ENCODE data around the gene POMC. TPM values are rescaled to one million over a fixed set of nuclear protein-coding genes. Genes with fewer than 3 reads are reported as not detected.
"Not testable (repeated sequence)": the region's sequence is repeated elsewhere in the genome, so short reads cannot be mapped to it uniquely, and the experiment has no call there.

Gene POMC
- total and polyA plus RNA-seq, 2 of the 13 experiments (the other 11 are each of a cell fraction or from before 2014, with no cell fraction given) = not detected

- ATAC-seq (no peak), FAIRE-seq (no peak)
- POLR2A ChIA-PET = no interaction called here
Measured at GRCh38 chr2:25164561-25164960, 3.8 kb downstream of the POMC start.

GRCh38 chr2:25162061-25162460, 6.3 kb downstream of the POMC start:
- H3K36me3 ChIP-seq (replicated peaks in 1 of 2; ENCODE audit: control insufficient read depth in 1 of 2, insufficient read depth in 2 of 2, low read length in 2 of 2); DNase-seq (ENCODE audit: low spot score); BruUV-seq (replicated peaks); H3K4me3 ChIP-seq (replicated peaks in 1 of 3; ENCODE audit: insufficient read depth in 1 of 3, low read depth in 2 of 3, low read length in 3 of 3); H3K9me3 ChIP-seq (ENCODE audit: low read length); CTCF ChIA-PET (ENCODE audit: low intra/inter-chr PET ratio, low total read pairs); H3K27ac ChIP-seq (ENCODE audit: extremely low read length, insufficient read depth, low read length); FAIRE-seq; intact Hi-C loops (cut with micrococcal nuclease; ENCODE audit: unreplicated experiment); in situ Hi-C loops (cut with HindIII; ENCODE audit: extremely low pct_ligation_motif_present, low pct_unique_long_range_greater_than_20kb); H3K4me1 ChIP-seq (ENCODE audit: insufficient read depth, low read length); H2AFZ ChIP-seq (ENCODE audit: low read length); ATAC-seq; H3K9ac ChIP-seq (ENCODE audit: insufficient read depth, low read depth, low read length); H3K79me2 ChIP-seq (ENCODE audit: insufficient read depth, low read length); H4K20me1 ChIP-seq (ENCODE audit: insufficient read depth, low read length); H3K4me2 ChIP-seq (ENCODE audit: low read depth, low read length); POLR2A ChIA-PET: not testable (repeated sequence)
- WGBS (ENCODE audit: low lambda C conversion rate) = 64% methylated on average over 7 of the region's 7 CpGs
- H3K27me3 ChIP-seq (ENCODE audit: control insufficient read depth in 1 of 2, insufficient read depth in 2 of 2, low read length in 2 of 2) = peaks cover 6 to 41% of the 10 kb centered on the region in 2 experiments; a peak in 3 of 5 replicates

More at GRCh38 chr2:25164561-25164960, 3.8 kb downstream of the POMC start:
- WGBS (ENCODE audit: low lambda C conversion rate) = 8% methylated on average over 8 of the region's 8 CpGs
- Histone ChIP-seq H3K79me2 (ENCODE audit: insufficient read depth, low read length) (no peaks in the 10 kb centered on the region), H3K4me3 (replicated peaks in 1 of 3; ENCODE audit: insufficient read depth in 1 of 3, low read depth in 2 of 3, low read length in 3 of 3) (no peak overlapping the region), H2AFZ (ENCODE audit: low read length) (no peak overlapping the region), H3K27me3 (ENCODE audit: control insufficient read depth in 1 of 2, insufficient read depth in 2 of 2, low read length in 2 of 2) (peaks cover 8 to 61% of the 10 kb centered on the region in 2 experiments), H3K4me2 (ENCODE audit: low read depth, low read length) (no peak overlapping the region), H4K20me1 (ENCODE audit: insufficient read depth, low read length) (no peaks in the 10 kb centered on the region), H3K9ac (ENCODE audit: insufficient read depth, low read depth, low read length) (no peak overlapping the region), H3K27ac (ENCODE audit: extremely low read length, insufficient read depth, low read length) (no peak overlapping the region), H3K9me3 (ENCODE audit: low read length) (no peaks in the 10 kb centered on the region), H3K4me1 (ENCODE audit: insufficient read depth, low read length) (peaks cover 8% of the 10 kb centered on the region; the same call in 1 of the 2 replicates), H3K36me3 (replicated peaks in 1 of 2; ENCODE audit: control insufficient read depth in 1 of 2, insufficient read depth in 2 of 2, low read length in 2 of 2) (no peaks in the 10 kb centered on the region)
- BruUV-seq (replicated peaks) = no TSS peak
- TF ChIP-seq NR2F6 (IDR thresholded peaks at IDR 0.05) (no peak), NR2F6 (CRISPR knock-in tag; IDR thresholded peaks at IDR 0.05) (no peak), AGO1 (IDR thresholded peaks at IDR 0.05; ENCODE audit: low read depth, low read length, poor library complexity, severe bottlenecking) (no peak), ZNF484 (CRISPR knock-in tag; IDR thresholded peaks at IDR 0.05; ENCODE audit: borderline replicate concordance, low read depth) (no peak), ATF7-NPFF (CRISPR knock-in tag; IDR thresholded peaks at IDR 0.05; ENCODE audit: low read depth) (no peak), ZFY (CRISPR knock-in tag; IDR thresholded peaks at IDR 0.05) (no peak), ZNF850 (CRISPR knock-in tag; conservative IDR thresholded peaks at IDR 0.05) (no peak), SP5 (CRISPR knock-in tag; IDR thresholded peaks at IDR 0.05; ENCODE audit: borderline replicate concordance, low read depth) (no peak), NR2F2 (IDR thresholded peaks at IDR 0.05; ENCODE audit: borderline replicate concordance, low read depth) (no peak)
- intact Hi-C loops (cut with micrococcal nuclease; ENCODE audit: unreplicated experiment) (no loop called here), in situ Hi-C loops (cut with HindIII; ENCODE audit: extremely low pct_ligation_motif_present, low pct_unique_long_range_greater_than_20kb) (no loop called here)
- CTCF ChIA-PET (ENCODE audit: low intra/inter-chr PET ratio, low total read pairs) = no interaction called here
- no peak for DNase-seq (ENCODE audit: low spot score)

Data from HepG2 (cell line).